ENCODE measurements around the gene CHERP. TPM values are rescaled to one million over a fixed set of nuclear protein-coding genes. Genes with fewer than 3 reads are reported as not detected.

Gene CHERP
- total and polyA plus RNA-seq, 12 donors, result 2.9 to 50.7 (median 19.0) TPM

DNA sequence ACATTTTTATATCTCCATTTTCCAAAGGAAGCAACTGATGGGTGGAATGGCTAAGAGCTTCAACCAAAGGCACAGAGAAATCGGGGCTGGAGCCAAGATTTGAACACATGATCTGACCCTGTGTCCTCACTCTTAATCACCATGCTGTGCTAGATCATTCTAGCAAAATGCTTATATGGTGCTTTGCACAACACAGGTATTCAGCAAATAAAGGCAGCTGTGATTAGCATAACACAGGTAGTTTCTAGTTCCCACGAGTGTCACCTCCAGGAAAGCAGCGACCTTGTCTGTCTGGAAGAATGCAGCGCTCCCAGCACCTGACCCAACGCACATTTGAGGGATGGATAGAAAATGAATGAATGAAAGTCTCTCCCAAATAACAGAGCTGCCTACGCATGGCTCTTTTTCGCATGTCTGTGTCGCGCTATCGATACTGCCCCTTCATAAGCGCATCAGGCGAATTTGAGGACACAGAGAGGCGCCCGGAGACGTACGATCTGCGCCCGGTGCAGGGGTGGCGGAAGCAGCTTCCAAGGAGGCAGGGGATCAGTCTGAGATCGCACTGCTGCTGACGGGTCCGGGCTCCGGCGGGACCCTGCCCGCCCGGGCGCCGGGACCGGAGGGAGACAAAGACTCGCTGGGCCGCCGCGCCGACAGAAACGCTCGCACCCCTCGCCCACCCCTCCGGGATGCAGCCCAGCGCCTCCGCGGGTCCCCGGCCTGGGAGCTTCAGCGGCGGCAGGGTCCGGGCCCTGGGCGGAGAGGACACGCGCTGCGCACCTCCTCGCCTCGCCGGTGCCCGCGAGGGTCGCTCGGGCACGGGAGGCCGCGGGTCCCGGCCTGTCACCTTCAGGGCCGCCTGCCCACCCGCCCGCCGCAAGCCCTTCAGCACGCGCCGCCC is 71.1 kb downstream of the CHERP start:
- TF ChIP-seq, protein P1, sequence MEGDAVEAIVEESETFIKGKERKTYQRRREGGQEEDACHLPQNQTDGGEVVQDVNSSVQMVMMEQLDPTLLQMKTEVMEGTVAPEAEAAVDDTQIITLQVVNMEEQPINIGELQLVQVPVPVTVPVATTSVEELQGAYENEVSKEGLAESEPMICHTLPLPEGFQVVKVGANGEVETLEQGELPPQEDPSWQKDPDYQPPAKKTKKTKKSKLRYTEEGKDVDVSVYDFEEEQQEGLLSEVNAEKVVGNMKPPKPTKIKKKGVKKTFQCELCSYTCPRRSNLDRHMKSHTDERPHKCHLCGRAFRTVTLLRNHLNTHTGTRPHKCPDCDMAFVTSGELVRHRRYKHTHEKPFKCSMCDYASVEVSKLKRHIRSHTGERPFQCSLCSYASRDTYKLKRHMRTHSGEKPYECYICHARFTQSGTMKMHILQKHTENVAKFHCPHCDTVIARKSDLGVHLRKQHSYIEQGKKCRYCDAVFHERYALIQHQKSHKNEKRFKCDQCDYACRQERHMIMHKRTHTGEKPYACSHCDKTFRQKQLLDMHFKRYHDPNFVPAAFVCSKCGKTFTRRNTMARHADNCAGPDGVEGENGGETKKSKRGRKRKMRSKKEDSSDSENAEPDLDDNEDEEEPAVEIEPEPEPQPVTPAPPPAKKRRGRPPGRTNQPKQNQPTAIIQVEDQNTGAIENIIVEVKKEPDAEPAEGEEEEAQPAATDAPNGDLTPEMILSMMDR (IDR thresholded peaks at IDR 0.05), result no peak
- no peak for TF ChIP-seq POLR2A (IDR thresholded peaks at IDR 0.05)
- H3K4me3 ChIP-seq, result peak overlapping the region; percentile 62 to 99 (median 78)
- intact Hi-C loops (cut with DNase I), result no loop called here
- peaks cover 13 to 21% of the 10 kb centered on the region in 2 donors for H3K4me1 ChIP-seq (replicated peaks in 1 of 2)
- no peaks in the 10 kb centered on the region for H3K36me3 ChIP-seq (replicated peaks in 1 of 2)
- H3K27ac ChIP-seq, result peak overlapping the region in 4 of 5 donors; percentile 32 to 97 (median 66)
- peak in 3 of 7 donors; percentile 53 to 63 (median 56) for DNase-seq
- no peaks in the 10 kb centered on the region for H3K27me3 ChIP-seq
- H3K9me3 ChIP-seq (replicated peaks in 1 of 3), result peaks cover 0 to 5% (median 0%) of the 10 kb centered on the region in 3 donors
- 0 to 1% (median 1%) methylated on average over 17 to 64 of the region's 67 CpGs for WGBS, 4 donors

DNA sequence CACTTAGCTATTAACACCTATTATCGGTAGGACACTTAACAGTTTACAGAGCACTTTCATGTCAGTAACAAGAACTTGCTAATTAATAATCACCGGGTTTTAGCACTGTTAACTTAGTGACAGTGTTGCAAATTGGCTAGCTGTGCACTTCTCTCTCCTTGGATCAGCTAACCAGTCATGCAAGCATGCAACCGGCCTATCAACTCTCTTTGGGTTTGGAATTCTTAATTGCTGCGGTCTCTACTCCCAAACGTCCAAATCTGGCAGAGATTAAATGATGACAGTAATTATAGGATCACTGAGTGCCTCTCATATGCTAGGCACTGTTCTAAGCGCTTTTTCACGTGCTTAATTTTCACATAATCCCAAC is 71.7 kb downstream of the CHERP start:
- Histone ChIP-seq H3K4me3 (peak overlapping the region in 1 of 4 donors; percentile 99), H3K36me3 (replicated peaks in 1 of 2) (no peaks in the 10 kb centered on the region), H3K27ac (peak overlapping the region in 2 of 5 donors; percentile 9 to 97), H3K9me3 (replicated peaks in 1 of 3) (peaks cover 0 to 5% (median 0%) of the 10 kb centered on the region in 3 donors), H3K27me3 (no peaks in the 10 kb centered on the region), H3K4me1 (replicated peaks in 1 of 2) (peaks cover 13 to 21% of the 10 kb centered on the region in 2 donors)
- no peak for TF ChIP-seq POLR2A (IDR thresholded peaks at IDR 0.05)
- TF ChIP-seq, protein P1 (IDR thresholded peaks at IDR 0.05), result no peak
- no peak for DNase-seq
- 36 to 44% (median 39%) methylated on average over 7 of the region's 7 CpGs for WGBS, 4 donors
- intact Hi-C loops (cut with DNase I), result no loop called here

Small RNA genes within 50 kb of the gene (small RNA-seq; reads per million reads assigned to genes)
- gene RN7SL146P, result 0 to 0.08 reads per million in 2 donors

Other genes with a start within 250 kb of the CHERP start
- gene KLF2, start 217.6 kb downstream of the CHERP start, total RNA-seq, result 10 to 100 TPM in 7 of 9 donors, 1 to 10 TPM in 2; 2.2 to 52.3 (median 26.8) TPM
- 10 to 100 TPM in 1 of 3 donors, 1 to 10 TPM in 2; 7.0 to 29.3 (median 9.6) TPM for gene KLF2, start 217.6 kb downstream of the CHERP start, polyA plus RNA-seq
- gene EPS15L1, start 70.5 kb downstream of the CHERP start, total RNA-seq, result 10 to 100 TPM in 8 of 9 donors, 1 to 10 TPM in 1; 9.7 to 46.7 (median 24.2) TPM
- 10 to 100 TPM; 28.9 to 59.0 (median 32.6) TPM for gene EPS15L1, start 70.5 kb downstream of the CHERP start, polyA plus RNA-seq
- gene CALR3, start 46.3 kb downstream of the CHERP start, total RNA-seq, result under 1 TPM in 2 of 9 donors, not detected in 7; 0.17 to 0.41 TPM
- under 1 TPM in 2 of 3 donors, not detected in 1; 0.07 to 0.11 TPM for gene CALR3, start 46.3 kb downstream of the CHERP start, polyA plus RNA-seq
- 1 to 10 TPM; 3.2 to 9.3 (median 5.3) TPM for gene C19orf44, start 46.0 kb downstream of the CHERP start, total RNA-seq
- gene C19orf44, start 46.0 kb downstream of the CHERP start, polyA plus RNA-seq, result 10 to 100 TPM in 1 of 3 donors, 1 to 10 TPM in 2; 4.8 to 12.1 (median 5.9) TPM
- 10 to 100 TPM; 20.1 to 49.8 (median 39.5) TPM for gene SLC35E1, start 30.0 kb upstream of the CHERP start, total RNA-seq
- gene SLC35E1, start 30.0 kb upstream of the CHERP start, polyA plus RNA-seq, result 10 to 100 TPM; 22.0 to 43.1 (median 26.8) TPM
- gene MED26, start 85.8 kb upstream of the CHERP start, total RNA-seq, result 10 to 100 TPM in 3 of 9 donors, 1 to 10 TPM in 6; 5.2 to 17.3 (median 9.5) TPM
- 1 to 10 TPM; 4.6 to 6.9 (median 6.4) TPM for gene MED26, start 85.8 kb upstream of the CHERP start, polyA plus RNA-seq
- 100 to 1,000 TPM in 3 of 9 donors, 10 to 100 TPM in 6; 76.0 to 136 (median 92.0) TPM for gene SMIM7, start 117.7 kb upstream of the CHERP start, total RNA-seq
- 100 to 1,000 TPM in 1 of 3 donors, 10 to 100 TPM in 2; 82.9 to 102 (median 87.3) TPM for gene SMIM7, start 117.7 kb upstream of the CHERP start, polyA plus RNA-seq
- gene TMEM38A, start 118.7 kb upstream of the CHERP start, total RNA-seq, result 10 to 100 TPM in 1 of 9 donors, 1 to 10 TPM in 8; 3.7 to 10.4 (median 6.4) TPM
- gene TMEM38A, start 118.7 kb upstream of the CHERP start, polyA plus RNA-seq, result 1 to 10 TPM; 2.2 to 4.1 (median 3.3) TPM
- under 1 TPM in 1 of 9 donors, not detected in 8; 0.04 TPM for gene NWD1, start 177.4 kb upstream of the CHERP start, total RNA-seq
- gene NWD1, start 177.4 kb upstream of the CHERP start, polyA plus RNA-seq, result not detected

Data from adrenal gland (tissue), 12 donors.